SK-N-MC (cell line): Measurements from ENCODE around the gene ARID3C.

ENCODE experiments used
- EZH2 ChIP-seq: fragments of 200-600 bp; sonication (generic); IDR thresholded peaks from one replicate; pipeline ENCODE4 v1.6.1; 2017; ENCODE audit warnings: antibody characterized with exemption
- FOXP2 ChIP-seq: optimal IDR thresholded peaks from 2 replicates; pipeline ENCODE3; 2011; ENCODE audit warnings: mild to moderate bottlenecking, moderate library complexity; ENCODE audit not compliant: insufficient read depth; ENCODE audit errors: extremely low read length, control extremely low read depth
- POLR2AphosphoS5 ChIP-seq: IDR thresholded peaks from 2 replicates; pipeline ENCODE4 v1.6.1; 2012; ENCODE audit warnings: mild to moderate bottlenecking, low read depth, low read length, borderline replicate concordance

DNA sequence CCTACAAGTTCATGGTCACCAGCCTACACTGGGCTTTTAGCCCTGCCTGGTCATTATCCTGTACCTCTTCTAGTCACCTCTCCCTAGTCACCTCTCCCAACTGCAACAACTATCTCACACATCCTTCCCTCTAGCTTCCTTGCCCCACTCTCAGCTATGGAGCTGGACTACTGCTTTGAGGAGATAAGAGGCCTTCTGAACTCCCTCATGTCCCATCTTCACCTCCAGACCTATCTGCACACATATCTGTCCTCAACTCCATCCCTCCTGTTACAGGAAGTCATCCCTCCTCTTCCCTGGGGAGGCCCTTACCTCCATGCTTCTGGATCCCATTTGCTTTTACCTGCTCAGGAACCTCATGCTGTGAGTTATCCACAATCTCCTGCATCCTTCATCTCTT is 22.7 kb downstream of the ARID3C start:
- TF ChIP-seq POLR2AphosphoS5 (no peak), EZH2 (no peak), FOXP2 (no peak)
